Motor neuron (in vitro differentiated cells): ENCODE measurements around the gene GTF3C1. TPM values are rescaled to one million over a fixed set of nuclear protein-coding genes. Genes with fewer than 3 reads are reported as not detected.

Experiments used
- ATAC-seq, 8 experiments: fragments of 200-7000 bp; cut with Tn5 transposase; replicated peaks in 6 of 8; 2 replicates each; pipeline ENCODE4 v1.8.0; 2021; ENCODE audit warnings: mild to moderate bottlenecking in 8 of 8, moderate library complexity in 8 of 8
- H3K27ac ChIP-seq, 2 donors: fragments of 250-450 bp; sonication (Bioruptor Pico); 2 replicates each; pipeline ENCODE4 v1.9.0; 2021; ENCODE audit warnings: antibody characterized with exemption in 2 of 2, mild to moderate bottlenecking in 2 of 2, moderate library complexity in 1 of 2
- H3K4me1 ChIP-seq, 2 donors: fragments of 250-450 bp; sonication (Bioruptor Pico); replicated peaks in 1 of 2; 2 replicates each; pipeline ENCODE4 v1.6.1; 2021; ENCODE audit warnings: antibody characterized with exemption in 2 of 2, mild to moderate bottlenecking in 2 of 2, moderate library complexity in 1 of 2
- H3K4me3 ChIP-seq, 5 donors: fragments of 250-450 bp; sonication (Bioruptor Pico); 2 replicates each; pipeline ENCODE4 v1.9.0; 2021; ENCODE audit warnings: antibody characterized with exemption in 5 of 5, mild to moderate bottlenecking in 5 of 5, moderate library complexity in 4 of 5
- WGBS, 10 experiments: fragments of 450-650 bp; shearing (Covaris generic); methylation state at CpG; one replicate each; pipeline ENCODE4 v1.0.0; 2022; 5-methylcytosine and 5-hydroxymethylcytosine counted together
- in situ Hi-C, 9 experiments: fragments of 400-800 bp; cut with MboI; loops; one replicate each; pipeline ENCODE4 v1.15.0; 2021; ENCODE audit warnings: low sequenced_read_pairs in 9 of 9, low pct_unique_long_range_greater_than_20kb in 2 of 9; ENCODE audit not compliant: unreplicated experiment in 9 of 9
- total RNA-seq, 8 experiments: library from RNA; unstranded; fragments of 300-600 nt; gene quantifications; 2 replicates each; pipeline versions ENCODE4 v1.2.3 to v1.2.4, GENCODE V29; 2022

The GTF3C1 gene
- total RNA-seq, 8 experiments from 2014 or later: 41.2 to 156 (median 60.5) TPM

- no peak for ATAC-seq
- H3K4me1 ChIP-seq: no peaks in the 10 kb centered on the region
- in situ Hi-C loops: no loop called here
- no peak overlapping the region for H3K4me3 ChIP-seq
- WGBS, 10 experiments: 100% methylated on average over 1 to 3 of the region's 3 CpGs; no CpG with 5 or more reads in 5 of the 10 experiments
- no peak overlapping the region for H3K27ac ChIP-seq
Measured at GRCh38 chr16:27486760-27487159, 63.0 kb downstream of the GTF3C1 start.

- no peak overlapping the region for H3K27ac ChIP-seq
- no peak overlapping the region for H3K4me3 ChIP-seq
- 67 to 93% (median 84%) methylated on average over 3 to 8 of the region's 8 CpGs; no CpG with 5 or more reads in 2 of the 10 experiments for WGBS, 10 experiments
- ATAC-seq: no peak
- in situ Hi-C loops: no loop called here
- no peaks in the 10 kb centered on the region for H3K4me1 ChIP-seq
Measured at GRCh38 chr16:27486344-27486743, 63.4 kb downstream of the GTF3C1 start.

GRCh38 chr16:27485811-27486210, 63.9 kb downstream of the GTF3C1 start:
- H3K27ac ChIP-seq: no peak overlapping the region
- WGBS, 10 experiments: 96 to 100% (median 99%) methylated on average over 1 to 8 of the region's 11 CpGs; no CpG with 5 or more reads in 6 of the 10 experiments
- H3K4me1 ChIP-seq: no peaks in the 10 kb centered on the region
- in situ Hi-C loops: no loop called here
- no peak for ATAC-seq
- H3K4me3 ChIP-seq: no peak overlapping the region

DNA sequence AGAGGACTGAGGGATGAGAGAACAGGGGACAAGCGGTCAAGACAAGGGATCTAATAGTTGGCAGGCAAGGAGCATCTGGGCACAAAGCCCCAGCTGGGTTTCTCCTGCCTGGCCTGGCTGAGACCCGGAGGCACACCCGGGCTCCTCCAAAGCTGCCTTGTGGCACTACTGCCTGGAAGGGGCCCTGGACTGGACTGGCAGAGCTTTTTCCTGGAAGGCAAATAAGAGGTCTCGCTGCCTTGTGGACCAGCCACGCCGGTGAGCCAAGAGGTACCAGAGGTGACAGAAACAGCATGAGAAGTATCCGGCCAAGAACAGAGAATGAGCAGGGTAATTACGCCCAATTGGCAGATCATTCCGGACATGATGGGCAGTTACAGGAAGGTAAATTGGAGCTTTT, 64.6 kb downstream of the GTF3C1 start:
- in situ Hi-C loops: no loop called here
- no peak for ATAC-seq
- no peak overlapping the region for H3K4me3 ChIP-seq
- H3K27ac ChIP-seq: no peak overlapping the region
- H3K4me1 ChIP-seq: no peaks in the 10 kb centered on the region
- WGBS, 10 experiments: 80 to 100% (median 93%) methylated on average over 1 to 6 of the region's 9 CpGs; no CpG with 5 or more reads in 3 of the 10 experiments

- no peak overlapping the region for H3K4me3 ChIP-seq
- no peaks in the 10 kb centered on the region for H3K4me1 ChIP-seq
- 91 to 100% (median 100%) methylated on average over 1 to 5 of the region's 5 CpGs; no CpG with 5 or more reads in 7 of the 10 experiments for WGBS, 10 experiments
- H3K27ac ChIP-seq: no peak overlapping the region
- no peak for ATAC-seq
- in situ Hi-C loops: no loop called here
Measured at GRCh38 chr16:27483624-27484023, 66.1 kb downstream of the GTF3C1 start.

DNA sequence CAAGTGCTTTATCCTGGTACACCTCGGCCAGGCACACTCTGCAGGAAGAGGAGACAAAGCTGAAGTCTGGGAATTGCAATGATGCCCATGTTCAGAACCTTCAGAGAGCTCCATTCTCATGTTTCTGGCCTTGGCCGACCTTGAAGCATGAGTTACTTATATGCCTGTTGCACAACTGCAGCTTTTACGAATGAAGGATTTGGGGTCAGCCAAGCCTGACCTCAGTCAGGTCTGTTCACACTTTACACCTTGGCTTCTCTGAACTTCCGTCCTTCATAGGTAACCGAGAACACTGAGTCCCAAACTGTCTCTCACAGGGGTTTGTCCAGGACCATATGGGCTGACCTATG, 66.7 kb downstream of the GTF3C1 start:
- Histone ChIP-seq H3K4me3 (no peak overlapping the region), H3K27ac (no peak overlapping the region), H3K4me1 (no peaks in the 10 kb centered on the region)
- no peak for ATAC-seq
- 80 to 100% (median 90%) methylated on average over 1 to 2 of the region's 5 CpGs; no CpG with 5 or more reads in 4 of the 10 experiments for WGBS, 10 experiments
- in situ Hi-C loops: no loop called here

GRCh38 chr16:27482397-27483087, 67.2 kb downstream of the GTF3C1 start:
- Histone ChIP-seq H3K27ac (no peak overlapping the region), H3K4me3 (no peak overlapping the region), H3K4me1 (no peaks in the 10 kb centered on the region)
- no peak for ATAC-seq
- WGBS, 10 experiments: 88 to 100% (median 92%) methylated on average over 1 to 5 of the region's 10 CpGs; no CpG with 5 or more reads in 4 of the 10 experiments
- in situ Hi-C loops: no loop called here

DNA sequence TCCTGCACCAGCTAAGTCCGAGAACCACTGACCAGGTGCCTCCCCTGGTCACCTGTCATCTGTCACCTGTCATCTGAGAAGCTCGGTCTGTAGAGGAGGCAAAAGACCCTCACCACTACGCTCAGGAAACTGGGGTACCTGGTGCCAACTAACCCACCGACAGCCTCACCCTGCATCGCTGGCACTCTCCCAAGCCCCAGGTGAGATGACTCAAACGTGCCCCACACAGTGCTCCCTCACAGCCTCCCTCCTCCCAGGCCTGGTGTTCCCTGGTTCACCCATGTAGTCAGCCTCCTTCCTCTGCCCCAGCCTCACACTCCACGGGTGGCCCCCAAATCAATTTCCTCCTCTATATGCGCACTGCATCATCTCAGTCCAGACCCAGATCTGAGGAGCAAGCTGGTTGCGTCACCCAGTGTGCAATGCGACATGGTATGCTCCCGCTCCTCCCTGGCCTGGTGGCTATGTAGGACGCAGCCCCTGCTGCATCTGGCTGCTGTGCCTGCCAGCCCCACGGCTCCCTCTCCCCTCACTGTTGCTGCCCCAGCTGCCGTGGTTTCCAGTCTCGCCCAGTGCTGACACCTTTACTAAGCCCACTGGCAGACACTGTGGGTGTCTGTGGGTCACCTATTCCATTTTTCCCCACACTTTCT, 68.3 kb downstream of the GTF3C1 start:
- in situ Hi-C loops: no loop called here

GRCh38 chr16:27480761-27481160, 69.0 kb downstream of the GTF3C1 start:
- Histone ChIP-seq H3K27ac (no peak overlapping the region), H3K4me1 (no peaks in the 10 kb centered on the region), H3K4me3 (no peak overlapping the region)
- ATAC-seq: no peak
- WGBS, 10 experiments: 80 to 100% (median 93%) methylated on average over 1 to 7 of the region's 7 CpGs; no CpG with 5 or more reads in 3 of the 10 experiments
- in situ Hi-C loops: no loop called here

More for the DNA sequence above, 68.3 kb downstream of the GTF3C1 start:
- WGBS, 10 experiments: 80 to 94% (median 92%) methylated on average over 1 to 6 of the region's 15 CpGs; no CpG with 5 or more reads in 4 of the 10 experiments
- Histone ChIP-seq H3K4me3 (no peak overlapping the region), H3K27ac (no peak overlapping the region), H3K4me1 (no peaks in the 10 kb centered on the region)
- ATAC-seq: peak in 1 of 8 experiments; percentile 18

DNA sequence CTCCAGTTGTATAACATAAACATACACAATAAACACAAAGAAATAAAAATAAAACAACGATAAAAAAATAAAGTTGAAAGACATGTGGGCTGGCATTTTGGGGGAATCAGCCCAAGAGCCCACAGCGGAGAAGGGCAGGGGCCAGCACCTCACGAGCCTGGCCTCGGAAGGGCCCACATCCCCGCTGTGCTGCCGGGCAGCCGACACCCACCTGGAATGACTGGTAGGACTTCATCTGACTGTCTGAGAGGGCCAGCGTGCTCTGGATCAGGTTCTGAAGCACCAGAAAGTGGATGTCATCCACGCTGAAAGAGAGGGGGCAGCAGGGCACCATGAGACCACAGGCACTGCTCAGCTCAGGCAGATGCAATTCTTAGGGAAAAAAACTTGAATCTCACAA, 73.5 kb downstream of the GTF3C1 start:
- in situ Hi-C loops: no loop called here
- Histone ChIP-seq H3K4me1 (no peaks in the 10 kb centered on the region), H3K4me3 (no peak overlapping the region), H3K27ac (no peak overlapping the region)
- no peak for ATAC-seq
- WGBS, 10 experiments: 82 to 100% (median 92%) methylated on average over 1 to 8 of the region's 9 CpGs; no CpG with 5 or more reads in 1 of the 10 experiments

GRCh38 chr16:27475561-27475960, 74.2 kb downstream of the GTF3C1 start:
- Histone ChIP-seq H3K4me3 (no peak overlapping the region), H3K27ac (no peak overlapping the region), H3K4me1 (no peaks in the 10 kb centered on the region)
- peak in 1 of 8 experiments; percentile 26 for ATAC-seq
- in situ Hi-C loops: no loop called here
- 10 to 100% (median 80%) methylated on average over 1 to 9 of the region's 9 CpGs; no CpG with 5 or more reads in 1 of the 10 experiments for WGBS, 10 experiments

DNA sequence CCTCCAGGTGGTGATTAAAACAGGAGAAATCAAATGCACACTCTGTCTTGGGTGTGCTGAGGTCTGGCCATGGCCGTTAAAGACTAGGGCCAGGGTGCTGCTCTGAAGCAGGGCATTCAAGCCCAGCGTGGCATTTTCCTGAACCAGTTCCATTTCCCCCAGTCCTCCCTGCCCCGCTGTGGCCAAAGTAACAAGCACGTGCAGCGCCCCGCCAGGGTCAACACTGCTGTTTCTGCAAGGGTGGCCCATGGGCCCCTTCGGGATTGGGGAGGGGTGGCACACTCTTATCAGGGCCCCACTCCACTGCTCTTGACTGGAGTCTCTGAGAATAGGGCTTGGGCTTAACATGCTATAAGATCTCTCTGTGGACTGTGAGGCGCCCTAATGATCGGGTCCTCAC, 74.8 kb downstream of the GTF3C1 start:
- in situ Hi-C loops: loop anchor here in 1 of 9 experiments (25.0 kb wide), 1 partner anchor 238 kb away; no protein-coding TSS in a partner anchor
- no peak overlapping the region for H3K27ac ChIP-seq
- no peak overlapping the region for H3K4me3 ChIP-seq
- no peak for ATAC-seq
- 80 to 100% (median 97%) methylated on average over 1 to 8 of the region's 9 CpGs; no CpG with 5 or more reads in 4 of the 10 experiments for WGBS, 10 experiments
- H3K4me1 ChIP-seq: no peaks in the 10 kb centered on the region

- in situ Hi-C loops: loop anchor here in 1 of 9 experiments (25.0 kb wide), 1 partner anchor 237 kb away; no protein-coding TSS in a partner anchor
- H3K4me1 ChIP-seq: no peaks in the 10 kb centered on the region
- no peak for ATAC-seq
- H3K27ac ChIP-seq: no peak overlapping the region
- 88 to 100% (median 94%) methylated on average over 2 to 4 of the region's 9 CpGs; no CpG with 5 or more reads in 6 of the 10 experiments for WGBS, 10 experiments
- no peak overlapping the region for H3K4me3 ChIP-seq
Measured at GRCh38 chr16:27474041-27474440, 75.7 kb downstream of the GTF3C1 start.
